Activated CD4-positive, alpha-beta T cell treated with anti-CD3 and anti-CD28 coated beads, Interleukin-2, Interleukin-4, amounts not matched to agents 100 ng/mL and 50 ng/mL, durations not matched to agents 16 hours and 8 hours (primary cell): Measurements from ENCODE around the gene DNASE1L3.

Experiments used
- DNase-seq: peaks from one replicate; pipeline ENCODE4 v3.0.0-alpha.2; 2020; ENCODE audit warnings: low spot score

The DNASE1L3 gene

GRCh38 chr3:58177747-58178527 is 32.8 kb downstream of the DNASE1L3 start:
- peak; percentile 90 for DNase-seq

- DNase-seq, result no peak
These were observed 33.8 kb downstream of the DNASE1L3 start for GRCh38 chr3:58176827-58177489.

GRCh38 chr3:58176185-58176530 is 34.6 kb downstream of the DNASE1L3 start:
- DNase-seq, result no peak

GRCh38 chr3:58175437-58176184 is 35.2 kb downstream of the DNASE1L3 start:
- no peak for DNase-seq

GRCh38 chr3:58175187-58175436 is 35.7 kb downstream of the DNASE1L3 start:
- DNase-seq, result no peak

- DNase-seq, result peak; percentile 12
These were observed 36.9 kb downstream of the DNASE1L3 start for GRCh38 chr3:58173669-58174398.

DNA sequence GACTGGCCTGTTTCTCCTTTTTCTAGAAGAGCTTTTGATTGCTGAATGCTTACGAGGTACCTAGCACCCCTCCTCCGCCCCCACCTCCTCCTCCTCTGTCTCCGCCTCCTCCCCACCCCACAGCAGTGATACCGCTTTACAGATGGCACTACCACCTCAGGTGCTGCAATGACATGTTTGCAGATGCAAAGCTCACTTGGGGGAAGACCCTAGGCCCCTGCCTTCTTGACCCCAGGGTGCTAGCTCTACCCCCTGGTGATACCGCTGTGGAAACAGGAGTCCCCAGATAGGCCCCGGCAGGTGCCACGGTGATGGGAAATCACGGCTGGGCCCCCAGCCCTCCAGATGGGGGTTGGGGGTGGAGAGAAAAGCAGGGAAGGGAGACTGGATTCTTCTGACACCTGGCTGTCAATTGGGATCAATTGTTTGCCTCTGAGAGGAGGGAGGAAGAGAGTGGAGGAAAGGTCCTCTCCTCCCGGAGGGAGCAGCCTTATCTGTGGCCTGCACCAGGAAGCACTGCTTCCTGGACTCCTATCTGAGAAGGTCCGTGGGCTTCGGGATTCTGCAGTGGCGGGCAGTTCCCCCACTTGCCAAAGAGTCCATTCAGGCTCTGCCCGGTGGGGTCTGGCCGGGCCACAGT is 37.6 kb downstream of the DNASE1L3 start:
- DNase-seq, result no peak

GRCh38 chr3:58171126-58171525 is 39.6 kb downstream of the DNASE1L3 start:
- DNase-seq, result no peak

GRCh38 chr3:58170376-58170775 is 40.4 kb downstream of the DNASE1L3 start:
- no peak for DNase-seq

GRCh38 chr3:58169371-58169770 is 41.4 kb downstream of the DNASE1L3 start:
- no peak for DNase-seq

- DNase-seq, result no peak
These were observed 42.3 kb downstream of the DNASE1L3 start for GRCh38 chr3:58168498-58168897.

DNA sequence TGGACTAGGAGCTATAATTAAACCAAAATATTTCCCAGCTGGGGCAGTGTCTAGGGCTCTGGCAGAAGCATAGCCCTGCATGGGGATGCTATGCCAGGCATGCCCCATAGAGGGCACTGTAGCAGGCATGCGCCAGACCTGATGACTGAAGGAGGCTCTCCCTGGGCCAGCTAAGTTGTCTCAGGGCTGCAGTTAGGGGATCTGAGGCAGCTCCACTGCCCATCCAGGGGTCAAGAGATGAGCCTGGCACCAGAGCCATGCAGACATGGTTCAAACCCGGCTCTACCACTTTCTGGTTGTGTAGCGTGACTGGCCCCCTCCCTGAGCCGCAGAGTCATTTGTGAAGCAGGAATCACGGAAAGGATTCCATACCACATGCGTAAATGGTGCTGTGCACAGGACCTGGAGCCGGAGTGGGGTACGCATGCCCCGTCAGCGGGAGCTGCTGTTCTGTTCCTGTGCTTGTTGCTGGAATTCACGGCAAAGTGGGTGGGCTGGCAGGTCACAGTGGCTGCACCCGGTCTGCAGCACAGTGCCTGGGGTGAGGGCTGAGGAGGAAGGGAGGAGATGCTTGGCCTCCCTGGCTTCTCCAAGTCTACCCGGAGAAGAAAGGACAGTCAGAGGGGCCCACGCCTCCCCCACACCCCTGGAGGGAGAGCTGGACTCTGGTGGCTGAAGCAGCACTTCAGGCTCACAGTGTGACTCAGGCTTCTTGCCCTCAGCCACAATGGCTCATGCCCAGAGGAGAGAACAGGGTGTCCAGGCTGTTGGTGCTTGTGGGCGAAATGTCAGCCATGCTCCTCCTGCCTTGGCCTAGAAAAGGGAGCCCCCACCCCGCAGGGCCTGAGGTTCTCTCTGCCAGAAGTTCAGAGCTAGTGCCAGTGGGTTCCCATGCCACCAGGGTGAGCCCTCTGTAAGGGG is 43.1 kb downstream of the DNASE1L3 start:
- peak; percentile 73 for DNase-seq

- no peak for DNase-seq
These were observed 45.6 kb downstream of the DNASE1L3 start for GRCh38 chr3:58164906-58165821.

DNA sequence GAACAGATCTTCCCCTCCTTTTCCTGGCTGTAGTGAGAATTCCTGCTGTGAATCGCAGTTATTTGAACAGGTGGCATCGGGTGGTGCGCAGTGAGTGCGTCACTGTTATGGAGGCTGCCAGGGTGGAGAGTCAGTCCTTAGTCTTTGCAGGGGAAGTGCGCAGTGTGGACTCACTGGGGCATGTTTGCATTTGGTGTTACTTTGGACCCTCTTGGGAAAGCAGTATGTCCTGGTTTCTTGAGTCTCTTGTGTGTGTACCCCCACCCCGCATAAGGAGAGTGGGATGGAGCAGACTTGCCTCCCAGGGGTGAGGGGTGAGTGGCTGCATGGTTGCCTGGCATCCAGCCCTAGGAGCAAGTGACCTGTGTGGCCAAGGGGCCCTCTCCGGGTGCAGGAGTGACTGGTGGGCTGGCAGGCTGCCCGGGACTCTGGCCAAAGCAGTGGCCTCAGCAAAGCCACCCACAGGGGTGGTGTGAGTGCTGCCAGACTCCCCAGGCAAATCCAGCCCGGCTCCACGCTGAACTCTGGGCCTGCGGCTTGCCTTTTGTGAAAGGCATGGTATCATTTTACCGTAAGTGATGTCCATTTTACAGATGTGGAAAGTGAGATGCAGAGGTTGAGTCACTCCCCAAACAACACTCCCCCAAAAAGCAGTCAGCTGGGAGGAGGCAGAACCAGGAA is 46.4 kb downstream of the DNASE1L3 start:
- DNase-seq, result no peak

GRCh38 chr3:58163234-58163633 is 47.5 kb downstream of the DNASE1L3 start:
- no peak for DNase-seq

- DNase-seq, result no peak
These were observed 49.1 kb downstream of the DNASE1L3 start for GRCh38 chr3:58161435-58162398.

DNA sequence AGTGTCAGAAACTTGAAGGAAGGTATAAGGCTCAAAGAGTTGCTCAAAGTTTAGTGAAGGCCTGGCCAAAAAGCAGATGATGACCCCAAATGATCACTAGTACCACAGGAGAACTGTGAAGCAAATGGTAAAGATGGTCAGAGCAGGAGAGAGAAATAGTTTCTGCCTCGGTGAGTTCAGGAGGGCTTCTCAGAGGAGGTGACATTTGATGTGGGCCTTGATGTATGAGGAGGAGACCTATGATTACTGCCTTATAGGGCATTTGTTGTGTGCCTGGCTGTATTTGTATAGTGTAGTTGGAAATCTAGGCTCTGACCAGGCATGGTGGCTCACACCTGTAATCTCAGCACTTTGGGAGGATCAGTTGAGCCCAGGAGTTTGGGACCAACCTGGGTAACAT is 50.4 kb downstream of the DNASE1L3 start:
- no peak for DNase-seq
